Measurements from ENCODE around the gene CADM2.

- TF ChIP-seq EZH2phosphoT487 (IDR thresholded peaks at IDR 0.05; ENCODE audit: borderline replicate concordance) (no peak), REST (IDR thresholded peaks at IDR 0.05; ENCODE audit: low read depth) (no peak), CEBPB (IDR thresholded peaks at IDR 0.05; ENCODE audit: low read depth) (no peak), CTCF (IDR thresholded peaks at IDR 0.05 in 2 of 3, conservative IDR thresholded peaks at IDR 0.05 in 1 of 3; ENCODE audit: borderline replicate concordance in 1 of 3, insufficient read depth in 1 of 3, low read depth in 2 of 3, low read length in 2 of 3) (no peak), ZBTB33 (IDR thresholded peaks at IDR 0.05; ENCODE audit: extremely low read depth, insufficient replicate concordance, low read length) (no peak), JUND (IDR thresholded peaks at IDR 0.05) (no peak), POLR2A (IDR thresholded peaks at IDR 0.05; ENCODE audit: borderline replicate concordance, extremely low read depth, insufficient read depth, insufficient read length) (no peak), ZFX (IDR thresholded peaks at IDR 0.05) (no peak), RAD21 (IDR thresholded peaks at IDR 0.05; ENCODE audit: low read depth) (no peak), MAX (IDR thresholded peaks at IDR 0.05) (no peak)
These were observed 118.2 kb downstream of the CADM2 start for GRCh38 chr3:85077018-85077417.
